ENCODE data around the gene SHANK3.

Gene SHANK3

DNA sequence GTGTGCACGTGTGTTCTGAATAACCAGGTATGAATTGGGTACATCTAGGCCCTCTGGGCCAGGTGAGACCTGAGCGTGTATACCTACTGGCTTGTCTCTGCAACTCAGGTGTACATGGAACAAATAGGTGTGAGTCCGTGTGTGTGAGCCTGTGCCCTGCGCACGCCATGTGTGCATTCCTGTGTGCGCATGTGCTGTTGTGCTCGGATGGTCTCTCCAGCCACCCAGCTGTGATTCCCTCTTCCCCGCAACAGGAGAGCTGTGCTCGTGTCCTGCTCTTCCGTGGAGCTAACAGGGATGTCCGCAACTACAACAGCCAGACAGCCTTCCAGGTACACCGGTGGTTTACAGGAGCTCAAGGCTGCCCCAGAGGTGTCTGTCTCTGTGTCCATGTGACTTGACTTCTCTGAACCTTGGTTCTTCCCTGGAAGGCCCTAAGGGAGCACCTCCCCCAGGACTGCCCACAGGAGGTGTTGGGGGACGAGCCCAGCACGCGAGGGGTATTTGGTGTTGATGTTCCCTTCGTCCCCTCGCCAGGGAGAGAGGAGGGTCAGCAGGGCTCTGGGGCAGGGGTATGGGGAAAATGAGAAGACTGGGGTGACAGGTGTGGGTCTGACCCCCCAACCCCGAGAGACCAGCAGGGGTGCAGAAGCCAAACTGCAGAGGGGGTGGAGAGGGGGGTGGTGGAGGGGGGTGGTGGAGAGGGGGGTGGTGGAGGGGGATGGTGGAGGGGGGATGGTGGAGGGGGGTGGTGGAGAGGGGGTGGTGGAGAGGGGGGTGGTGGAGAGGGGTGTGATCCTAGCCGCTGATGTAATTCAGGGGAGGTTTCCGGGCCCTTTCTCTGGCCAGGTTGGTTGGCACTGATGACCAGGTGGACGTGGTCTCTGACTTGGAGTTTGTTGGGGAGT, 10.7 kb downstream of the SHANK3 start:
- no peaks in the 10 kb centered on the region for H3K4me1 ChIP-seq (ENCODE audit: control insufficient read depth in 1 of 2, insufficient read depth in 1 of 2, low read depth in 1 of 2, low read length in 1 of 2)
- TF ChIP-seq CTCF (IDR thresholded peaks at IDR 0.05): no peak
- no peak overlapping the region for H3K4me3 ChIP-seq (ENCODE audit: low read depth in 1 of 2, low read length in 1 of 2)

GRCh38 chr22:50683994-50684371, 11.4 kb downstream of the SHANK3 start:
- no peak overlapping the region for H3K27ac ChIP-seq
- no peaks in the 10 kb centered on the region for H3K27me3 ChIP-seq
- no peaks in the 10 kb centered on the region for H3K9me3 ChIP-seq
- TF ChIP-seq CTCF (IDR thresholded peaks at IDR 0.05): no peak
- no peaks in the 10 kb centered on the region for H3K36me3 ChIP-seq
- no peaks in the 10 kb centered on the region for H3K4me1 ChIP-seq (ENCODE audit: control insufficient read depth in 1 of 2, insufficient read depth in 1 of 2, low read depth in 1 of 2, low read length in 1 of 2)
- H3K4me3 ChIP-seq (ENCODE audit: low read depth in 1 of 2, low read length in 1 of 2): no peak overlapping the region

More for the DNA sequence above, 10.7 kb downstream of the SHANK3 start:
- H3K27me3 ChIP-seq: no peaks in the 10 kb centered on the region
- no peaks in the 10 kb centered on the region for H3K36me3 ChIP-seq
- no peaks in the 10 kb centered on the region for H3K9me3 ChIP-seq
- no peak overlapping the region for H3K27ac ChIP-seq

DNA sequence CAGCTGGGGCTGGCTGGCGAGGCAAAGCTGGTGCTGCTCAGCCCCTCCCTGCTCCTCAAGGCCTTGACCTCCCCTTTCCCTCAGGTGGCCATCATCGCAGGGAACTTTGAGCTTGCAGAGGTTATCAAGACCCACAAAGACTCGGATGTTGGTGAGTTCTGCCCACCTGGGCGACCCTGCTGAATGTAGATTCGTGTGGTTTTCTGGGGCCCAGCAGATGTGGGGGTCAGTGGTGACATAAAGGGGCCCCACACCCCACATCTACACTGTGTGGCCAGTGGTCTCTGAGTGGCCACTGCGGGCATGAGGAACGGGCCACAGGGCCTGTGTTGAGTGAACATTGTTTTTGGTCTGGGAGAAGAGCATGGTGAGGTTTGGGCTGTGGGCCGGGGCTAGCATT, 11.9 kb downstream of the SHANK3 start:
- Histone ChIP-seq H3K27me3 (no peaks in the 10 kb centered on the region), H3K4me1 (ENCODE audit: control insufficient read depth in 1 of 2, insufficient read depth in 1 of 2, low read depth in 1 of 2, low read length in 1 of 2) (no peaks in the 10 kb centered on the region), H3K4me3 (ENCODE audit: low read depth in 1 of 2, low read length in 1 of 2) (no peak overlapping the region), H3K27ac (no peak overlapping the region), H3K36me3 (no peaks in the 10 kb centered on the region), H3K9me3 (no peaks in the 10 kb centered on the region)
- no peak for TF ChIP-seq CTCF (IDR thresholded peaks at IDR 0.05)

- no peak overlapping the region for H3K27ac ChIP-seq
These were observed 12.4 kb downstream of the SHANK3 start for GRCh38 chr22:50684986-50685385.

GRCh38 chr22:50686794-50687193, 14.2 kb downstream of the SHANK3 start:
- H3K36me3 ChIP-seq: no peaks in the 10 kb centered on the region
- H3K9me3 ChIP-seq: no peaks in the 10 kb centered on the region
- TF ChIP-seq CTCF (IDR thresholded peaks at IDR 0.05): no peak
- H3K4me1 ChIP-seq (ENCODE audit: control insufficient read depth in 1 of 2, insufficient read depth in 1 of 2, low read depth in 1 of 2, low read length in 1 of 2): no peaks in the 10 kb centered on the region
- no peak overlapping the region for H3K4me3 ChIP-seq (ENCODE audit: low read depth in 1 of 2, low read length in 1 of 2)
- no peaks in the 10 kb centered on the region for H3K27me3 ChIP-seq
- H3K27ac ChIP-seq: no peak overlapping the region

More at GRCh38 chr22:50684986-50685385, 12.4 kb downstream of the SHANK3 start:
- no peaks in the 10 kb centered on the region for H3K36me3 ChIP-seq
- TF ChIP-seq CTCF (IDR thresholded peaks at IDR 0.05): no peak
- no peak overlapping the region for H3K4me3 ChIP-seq (ENCODE audit: low read depth in 1 of 2, low read length in 1 of 2)
- no peaks in the 10 kb centered on the region for H3K9me3 ChIP-seq
- H3K4me1 ChIP-seq (ENCODE audit: control insufficient read depth in 1 of 2, insufficient read depth in 1 of 2, low read depth in 1 of 2, low read length in 1 of 2): no peaks in the 10 kb centered on the region
- no peaks in the 10 kb centered on the region for H3K27me3 ChIP-seq

Data from neutrophil (primary cell).